Measurements from ENCODE around the gene IL1RL1.

Gene IL1RL1

DNA sequence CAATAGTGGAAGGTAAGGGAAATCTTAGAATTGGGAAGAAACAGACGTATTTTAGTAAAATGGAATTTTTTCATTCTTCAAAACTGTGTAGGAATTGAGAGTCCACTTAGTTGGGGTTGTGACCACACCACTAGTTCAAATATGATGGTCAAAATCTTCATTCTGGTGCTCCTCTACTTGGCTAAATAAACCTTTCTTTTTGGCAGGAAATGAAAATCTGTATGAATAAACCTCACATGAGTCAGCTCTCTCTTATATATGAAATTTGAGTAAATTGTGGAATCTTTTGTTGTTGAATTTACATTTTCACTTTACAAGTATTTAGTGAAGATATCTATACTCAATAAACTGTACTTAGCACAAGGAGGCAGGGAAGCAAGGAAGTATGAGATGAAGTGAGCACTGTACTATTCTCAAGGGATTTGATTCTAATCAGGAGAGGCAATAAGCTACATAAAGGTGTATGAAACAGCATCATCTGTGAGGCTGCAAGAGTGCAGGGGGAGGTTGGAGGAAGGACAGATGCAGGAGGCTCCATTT is 64.8 kb downstream of the IL1RL1 start:
- DNase-seq, result no peak

DNA sequence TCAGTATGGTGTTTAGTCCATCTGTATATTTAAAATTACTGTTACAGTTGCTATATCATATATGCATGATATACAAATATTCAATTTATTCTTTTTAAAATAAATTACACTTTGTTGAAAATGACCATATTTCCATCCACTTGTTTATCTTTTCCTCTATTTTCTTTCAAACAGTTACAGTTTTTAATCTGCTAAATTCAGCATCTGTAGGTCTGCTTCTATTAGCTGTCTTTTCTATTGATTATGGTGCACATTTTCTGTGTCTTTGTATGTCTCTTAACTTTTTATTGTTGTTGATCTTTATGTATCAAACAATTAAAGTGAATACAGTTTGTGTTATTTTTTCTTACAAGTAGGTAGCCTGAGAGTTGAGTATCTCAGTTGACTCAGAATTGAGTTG is 72.4 kb downstream of the IL1RL1 start:
- DNase-seq, result no peak

DNA sequence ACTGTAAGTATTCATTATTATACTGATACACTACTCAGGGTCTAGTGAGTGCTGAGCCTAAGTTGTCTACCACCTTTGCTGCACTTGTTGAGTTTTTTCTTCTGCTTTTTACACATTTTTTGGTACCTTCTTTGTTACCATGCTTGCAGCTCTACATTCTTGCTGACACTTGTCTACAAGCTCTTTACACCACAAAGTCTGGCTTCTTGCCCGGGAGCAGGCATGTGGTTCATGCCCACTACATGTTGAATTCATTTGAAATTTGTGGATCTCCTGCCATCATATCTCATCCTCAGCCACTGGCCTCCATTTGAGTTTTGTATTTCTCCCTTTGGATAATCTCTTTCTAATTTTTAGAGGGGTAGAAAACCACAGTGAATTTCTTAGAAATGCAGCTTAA is 74.2 kb downstream of the IL1RL1 start:
- no peak for DNase-seq

DNA sequence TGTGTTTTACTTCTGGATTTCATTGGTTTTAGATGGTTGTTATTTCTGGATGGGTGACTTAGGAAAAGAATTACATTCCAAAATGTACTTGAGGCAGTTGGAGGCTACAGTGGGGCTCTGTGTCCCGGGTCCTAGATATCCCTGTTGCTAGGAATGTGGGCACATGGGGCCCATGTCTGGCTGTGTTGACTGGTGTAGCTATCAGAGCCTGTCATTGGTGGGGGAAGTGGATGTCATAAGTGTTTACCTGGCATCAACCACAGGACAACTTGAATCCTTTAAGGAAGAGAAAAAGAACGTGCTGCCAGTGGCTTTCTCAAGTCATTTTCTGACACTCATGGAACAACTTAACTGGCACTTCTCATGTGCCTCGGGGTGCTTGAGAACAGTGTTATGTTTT is 74.6 kb downstream of the IL1RL1 start:
- DNase-seq, result no peak

DNA sequence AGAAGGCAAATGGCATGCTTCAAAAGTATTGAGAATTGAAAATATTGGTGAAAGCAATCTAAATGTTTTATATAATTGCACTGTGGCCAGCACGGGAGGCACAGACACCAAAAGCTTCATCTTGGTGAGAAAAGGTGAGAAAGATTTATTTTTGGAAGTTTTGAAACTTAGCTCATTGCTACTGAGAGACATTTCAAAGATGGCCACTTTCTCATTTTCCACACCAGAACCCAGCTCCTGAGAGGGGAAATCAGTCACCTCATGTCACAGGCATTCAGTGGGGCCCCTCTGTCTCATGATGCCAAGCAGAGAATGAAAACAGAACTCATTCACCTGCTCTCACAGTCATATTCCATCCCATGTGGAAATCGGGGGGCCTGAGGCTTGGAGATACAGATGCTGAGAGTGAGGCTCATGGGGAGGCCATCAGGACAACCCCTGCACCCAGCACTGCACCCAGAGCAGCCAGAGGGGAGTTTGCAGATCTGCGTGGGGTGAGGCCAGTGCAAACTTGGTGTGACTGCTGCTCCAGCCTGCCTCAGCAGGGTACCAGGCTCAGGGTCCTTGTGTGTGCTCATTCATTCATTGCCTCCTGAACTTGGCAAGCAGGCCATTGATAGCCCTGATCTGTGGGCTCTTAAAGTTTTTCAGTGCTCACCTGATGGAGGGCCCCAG is 75.6 kb downstream of the IL1RL1 start:
- no peak for DNase-seq

DNA sequence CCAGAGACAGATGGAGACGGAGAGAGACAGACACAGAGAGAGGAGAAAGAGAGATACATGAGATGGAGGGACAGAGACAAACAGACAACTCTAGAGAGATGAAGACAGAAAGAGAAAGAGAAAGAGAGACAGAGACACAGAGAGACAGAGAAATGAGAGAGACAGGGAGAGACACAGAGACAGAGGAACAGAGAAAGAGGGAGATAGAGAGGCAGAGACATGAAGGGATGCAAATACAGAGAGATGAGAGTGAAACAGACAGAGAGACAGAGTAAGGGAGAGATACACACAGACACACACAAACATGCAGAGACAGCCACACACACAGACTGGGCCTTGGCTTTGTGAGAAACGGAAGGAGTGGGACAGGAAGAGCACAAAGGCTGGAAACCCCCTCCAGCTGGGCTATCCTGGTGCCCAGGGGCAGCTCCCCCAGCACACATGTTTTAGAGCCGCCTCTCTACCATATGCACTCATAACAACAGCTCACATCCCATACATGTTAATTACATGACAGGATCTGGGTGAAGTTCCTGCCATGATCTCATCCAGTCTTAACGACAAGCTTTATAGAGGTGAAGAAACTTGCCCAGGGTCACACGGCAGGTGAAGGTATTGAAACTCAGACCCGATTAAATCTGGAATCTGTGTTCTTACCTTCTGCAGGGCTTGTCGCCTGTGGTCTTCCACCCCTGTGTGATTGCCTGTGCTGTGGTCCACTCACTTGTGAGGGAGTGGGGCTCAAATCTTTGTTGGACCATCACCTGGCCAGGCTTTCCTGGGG is 76.6 kb downstream of the IL1RL1 start:
- DNase-seq, result no peak

DNA sequence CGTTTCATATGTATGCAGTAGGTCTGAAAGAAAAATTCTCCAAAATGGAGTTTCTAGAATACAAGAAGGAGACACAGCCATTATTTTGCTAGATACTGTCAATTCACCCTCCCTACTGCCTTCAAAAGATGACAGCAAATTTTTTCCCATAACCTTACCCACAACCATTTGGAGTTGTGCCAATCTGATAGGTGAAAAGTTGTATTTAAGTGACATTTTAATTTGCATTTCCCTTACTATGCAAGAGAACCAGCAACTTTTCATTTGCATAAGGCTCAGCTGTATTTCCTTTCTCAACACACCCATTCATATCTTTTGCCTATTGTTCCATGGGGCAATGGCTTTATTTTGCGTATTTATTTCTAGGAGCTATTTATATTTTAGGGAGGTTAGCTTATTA is 80.2 kb downstream of the IL1RL1 start:
- DNase-seq, result no peak

DNA sequence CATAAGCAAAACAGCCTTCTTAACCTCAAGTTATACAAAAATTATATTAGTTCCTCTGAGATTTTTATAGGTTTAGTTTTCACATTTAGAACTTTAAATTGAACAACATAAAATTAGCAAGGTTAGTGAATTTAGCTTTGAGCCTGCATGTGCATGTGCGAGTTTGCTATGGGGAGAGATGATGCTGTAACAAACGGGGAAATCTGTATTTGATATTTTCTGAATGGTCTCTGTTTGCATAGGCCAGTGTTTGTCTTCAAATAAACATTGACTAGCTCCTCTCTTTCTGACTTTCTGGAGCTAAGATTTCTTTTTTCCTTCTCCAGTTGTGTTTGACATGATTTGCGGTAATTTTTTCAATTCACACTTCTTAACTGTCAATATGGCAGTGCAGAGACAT is 80.7 kb downstream of the IL1RL1 start:
- DNase-seq, result no peak

DNA sequence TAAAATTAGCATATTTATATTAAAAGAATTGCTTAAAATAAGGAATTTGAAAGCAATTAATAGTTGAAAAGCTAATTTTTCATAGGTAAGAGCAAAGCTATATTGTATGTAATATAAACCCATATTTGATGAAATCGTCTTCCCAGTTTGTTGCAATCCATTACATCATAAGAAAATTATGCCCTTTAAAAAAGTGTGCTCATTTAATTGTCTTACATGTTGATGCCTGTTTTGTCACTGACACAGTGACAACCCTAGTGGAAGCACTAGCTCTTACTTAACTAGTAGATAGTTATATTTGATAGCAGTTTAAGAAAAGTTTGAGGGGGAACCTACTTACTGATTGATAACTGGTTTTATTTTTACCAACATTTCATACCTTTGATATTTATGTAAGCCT is 81.6 kb downstream of the IL1RL1 start:
- DNase-seq, result no peak

DNA sequence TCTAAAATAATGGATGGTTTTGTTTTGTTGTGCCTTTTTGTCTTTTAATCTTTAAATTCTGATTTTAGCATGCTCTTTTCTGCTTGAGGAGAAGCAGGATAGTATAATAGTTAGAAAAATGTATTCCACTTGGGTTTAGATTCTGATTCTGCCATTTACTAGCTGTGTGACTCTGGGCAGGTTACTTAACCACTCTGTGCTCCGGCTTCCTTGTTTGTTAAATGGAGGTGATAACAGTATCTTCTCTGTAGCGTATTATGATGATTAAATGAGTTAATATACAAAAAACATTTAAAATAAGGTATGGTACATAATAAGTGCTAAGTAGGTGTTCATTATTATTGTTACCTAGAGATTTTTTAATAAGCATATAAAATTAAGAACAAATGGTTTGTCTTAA is 84.6 kb downstream of the IL1RL1 start:
- DNase-seq, result no peak

DNA sequence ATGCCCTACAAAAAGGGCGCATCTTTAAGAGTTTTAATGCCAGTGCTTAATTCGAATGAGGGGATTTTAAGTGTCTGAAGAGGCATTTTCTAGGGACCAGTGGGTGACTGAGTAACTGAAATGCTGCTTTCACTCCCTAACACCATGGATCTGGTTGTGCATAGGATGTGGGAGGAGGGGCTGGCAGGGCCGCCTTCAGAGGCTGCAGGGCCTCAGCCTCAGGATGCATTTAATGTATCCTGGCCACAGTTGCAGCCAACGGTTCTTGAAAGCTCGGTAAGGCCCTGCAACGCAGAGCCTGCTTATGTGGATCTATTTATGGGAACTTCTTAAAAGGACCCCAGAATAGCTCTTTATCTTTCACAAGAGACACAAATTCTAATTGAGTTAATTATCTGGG is 85.8 kb downstream of the IL1RL1 start:
- DNase-seq, result no peak

DNA sequence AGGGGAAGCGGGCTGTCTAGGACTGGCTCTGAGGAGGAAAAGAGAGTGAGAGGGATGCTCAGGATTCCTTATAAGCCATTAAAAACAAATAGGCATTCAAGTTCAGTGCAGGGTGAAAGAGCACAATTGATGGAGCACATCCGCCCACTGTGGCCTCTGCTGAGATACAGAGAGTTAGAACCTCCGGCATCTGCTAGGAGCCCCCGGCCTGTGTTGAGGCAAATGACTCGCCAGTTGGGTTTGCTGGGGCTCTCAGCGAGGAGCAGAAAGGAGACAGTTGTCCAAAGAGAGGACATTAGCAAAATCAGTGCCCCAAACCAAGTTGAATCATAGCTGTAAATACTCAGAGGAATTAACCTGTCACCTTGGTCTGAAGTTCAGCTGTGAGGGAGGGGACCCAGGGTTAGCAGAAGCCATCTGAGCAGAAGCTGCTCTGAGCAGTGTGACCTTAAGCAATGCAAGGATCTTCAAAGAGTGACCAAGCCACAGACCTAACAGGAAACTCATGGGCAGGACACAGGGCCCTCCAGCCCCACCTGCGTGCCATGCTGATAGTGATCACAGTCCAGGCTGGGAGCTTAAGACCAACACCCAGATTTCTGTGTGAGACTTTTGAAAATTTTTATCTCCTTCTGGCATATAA is 88.3 kb downstream of the IL1RL1 start:
- no peak for DNase-seq

DNA sequence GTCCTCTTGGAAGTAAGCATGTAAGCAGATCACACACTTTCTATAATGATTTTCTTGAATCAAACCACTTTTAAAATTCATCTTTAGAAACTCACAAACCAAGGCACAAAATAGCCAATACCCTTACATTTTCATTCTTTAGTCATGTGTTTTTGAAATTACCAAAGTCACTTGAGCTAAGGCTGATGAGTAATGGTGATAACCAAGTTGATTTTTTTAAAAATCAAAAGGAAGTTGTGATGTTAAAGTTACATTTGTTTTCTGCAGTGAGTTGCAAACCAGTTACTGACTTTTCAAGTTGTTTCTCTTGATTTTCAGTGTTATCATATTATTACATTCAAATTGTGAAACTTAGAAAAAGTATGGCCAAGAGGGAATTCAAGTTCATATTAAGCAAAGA is 90.1 kb downstream of the IL1RL1 start:
- no peak for DNase-seq

Measured in NCI-H1694 (cell line).